Measurements from ENCODE around the gene RNF40. TPM values are rescaled to one million over a fixed set of nuclear protein-coding genes. Genes with fewer than 3 reads are reported as not detected.

The RNF40 gene
- total RNA-seq, 8 experiments from 2014 or later: 65.9 to 124 (median 90.3) TPM

- ATAC-seq (replicated peaks in 6 of 8): peak in 4 of 8 experiments; percentile 21 to 43 (median 26)
- H3K4me1 ChIP-seq (replicated peaks in 1 of 2): no peaks in the 10 kb centered on the region
- in situ Hi-C loops (cut with MboI; ENCODE audit: low pct_unique_long_range_greater_than_20kb in 2 of 9, low sequenced_read_pairs in 9 of 9, unreplicated experiment in 9 of 9): no loop called here
- 40 to 98% (median 87%) methylated on average over 1 to 11 of the region's 17 CpGs for WGBS, 10 experiments
- no peak overlapping the region for H3K27ac ChIP-seq
- H3K4me3 ChIP-seq: no peak overlapping the region
Measured at GRCh38 chr16:30728899-30729672, 33.0 kb upstream of the RNF40 start.

GRCh38 chr16:30731411-30731810 lies 30.7 kb upstream of the RNF40 start:
- Histone ChIP-seq H3K4me3 (no peak overlapping the region), H3K27ac (no peak overlapping the region), H3K4me1 (replicated peaks in 1 of 2) (no peaks in the 10 kb centered on the region)
- in situ Hi-C loops (cut with MboI; ENCODE audit: low pct_unique_long_range_greater_than_20kb in 2 of 9, low sequenced_read_pairs in 9 of 9, unreplicated experiment in 9 of 9): no loop called here
- WGBS, 10 experiments: 83 to 100% (median 100%) methylated on average over 1 to 3 of the region's 3 CpGs; no CpG with 5 or more reads in 1 of the 10 experiments
- ATAC-seq (replicated peaks in 6 of 8): no peak

GRCh38 chr16:30736995-30737793 lies 24.9 kb upstream of the RNF40 start:
- in situ Hi-C loops (cut with MboI; ENCODE audit: low pct_unique_long_range_greater_than_20kb in 2 of 9, low sequenced_read_pairs in 9 of 9, unreplicated experiment in 9 of 9): no loop called here
- no peaks in the 10 kb centered on the region for H3K4me1 ChIP-seq (replicated peaks in 1 of 2)
- 88 to 100% (median 93%) methylated on average over 1 to 8 of the region's 17 CpGs; no CpG with 5 or more reads in 6 of the 10 experiments for WGBS, 10 experiments

GRCh38 chr16:30737794-30738648 lies 24.1 kb upstream of the RNF40 start:
- WGBS, 10 experiments: 20 to 100% (median 96%) methylated on average over 1 to 10 of the region's 25 CpGs; no CpG with 5 or more reads in 5 of the 10 experiments
- in situ Hi-C loops (cut with MboI; ENCODE audit: low pct_unique_long_range_greater_than_20kb in 2 of 9, low sequenced_read_pairs in 9 of 9, unreplicated experiment in 9 of 9): no loop called here
- H3K27ac ChIP-seq: no peak overlapping the region
- no peak overlapping the region for H3K4me3 ChIP-seq
- H3K4me1 ChIP-seq (replicated peaks in 1 of 2): no peaks in the 10 kb centered on the region
- ATAC-seq (replicated peaks in 6 of 8): peak in 3 of 8 experiments; percentile 9 to 26 (median 17)

More at GRCh38 chr16:30736995-30737793, 24.9 kb upstream of the RNF40 start:
- Histone ChIP-seq H3K27ac (no peak overlapping the region), H3K4me3 (no peak overlapping the region)
- ATAC-seq (replicated peaks in 6 of 8): peak in 1 of 8 experiments; percentile 20

GRCh38 chr16:30738984-30739951 lies 22.9 kb upstream of the RNF40 start:
- 75 to 100% (median 93%) methylated on average over 1 to 10 of the region's 37 CpGs; no CpG with 5 or more reads in 3 of the 10 experiments for WGBS, 10 experiments
- no peak overlapping the region for H3K4me3 ChIP-seq
- H3K27ac ChIP-seq: no peak overlapping the region
- peak in 1 of 8 experiments; percentile 22 for ATAC-seq (replicated peaks in 6 of 8)
- in situ Hi-C loops (cut with MboI; ENCODE audit: low pct_unique_long_range_greater_than_20kb in 2 of 9, low sequenced_read_pairs in 9 of 9, unreplicated experiment in 9 of 9): no loop called here
- H3K4me1 ChIP-seq (replicated peaks in 1 of 2): no peaks in the 10 kb centered on the region

GRCh38 chr16:30740364-30741251 lies 21.5 kb upstream of the RNF40 start:
- 7 to 100% (median 80%) methylated on average over 1 to 8 of the region's 8 CpGs; no CpG with 5 or more reads in 1 of the 10 experiments for WGBS, 10 experiments

GRCh38 chr16:30741461-30741914 lies 20.6 kb upstream of the RNF40 start:
- in situ Hi-C loops (cut with MboI; ENCODE audit: low pct_unique_long_range_greater_than_20kb in 2 of 9, low sequenced_read_pairs in 9 of 9, unreplicated experiment in 9 of 9): no loop called here
- no peak overlapping the region for H3K4me3 ChIP-seq
- WGBS, 10 experiments: 87 to 100% (median 93%) methylated on average over 3 to 6 of the region's 6 CpGs; no CpG with 5 or more reads in 6 of the 10 experiments
- ATAC-seq (replicated peaks in 6 of 8): peak in 5 of 8 experiments; percentile 24 to 58 (median 39)
- no peak overlapping the region for H3K27ac ChIP-seq
- H3K4me1 ChIP-seq (replicated peaks in 1 of 2): no peaks in the 10 kb centered on the region

More at GRCh38 chr16:30740364-30741251, 21.5 kb upstream of the RNF40 start:
- ATAC-seq (replicated peaks in 6 of 8): peak; percentile 45 to 97 (median 67)
- H3K27ac ChIP-seq: no peak overlapping the region
- in situ Hi-C loops (cut with MboI; ENCODE audit: low pct_unique_long_range_greater_than_20kb in 2 of 9, low sequenced_read_pairs in 9 of 9, unreplicated experiment in 9 of 9): no loop called here
- H3K4me3 ChIP-seq: no peak overlapping the region
- no peaks in the 10 kb centered on the region for H3K4me1 ChIP-seq (replicated peaks in 1 of 2)

GRCh38 chr16:30743716-30744115 lies 18.4 kb upstream of the RNF40 start:
- 98 to 100% methylated on average over 1 to 8 of the region's 11 CpGs; no CpG with 5 or more reads in 8 of the 10 experiments for WGBS, 10 experiments
- in situ Hi-C loops (cut with MboI; ENCODE audit: low pct_unique_long_range_greater_than_20kb in 2 of 9, low sequenced_read_pairs in 9 of 9, unreplicated experiment in 9 of 9): no loop called here
- no peak for ATAC-seq (replicated peaks in 6 of 8)

GRCh38 chr16:30744183-30744582 lies 17.9 kb upstream of the RNF40 start:
- 29 to 100% (median 77%) methylated on average over 1 of the region's 2 CpGs; no CpG with 5 or more reads in 4 of the 10 experiments for WGBS, 10 experiments
- H3K4me3 ChIP-seq: no peak overlapping the region
- H3K27ac ChIP-seq: no peak overlapping the region
- in situ Hi-C loops (cut with MboI; ENCODE audit: low pct_unique_long_range_greater_than_20kb in 2 of 9, low sequenced_read_pairs in 9 of 9, unreplicated experiment in 9 of 9): no loop called here
- no peak for ATAC-seq (replicated peaks in 6 of 8)
- H3K4me1 ChIP-seq (replicated peaks in 1 of 2): peaks cover 0 to 5% of the 10 kb centered on the region in 2 donors

More at GRCh38 chr16:30743716-30744115, 18.4 kb upstream of the RNF40 start:
- H3K27ac ChIP-seq: no peak overlapping the region
- peaks cover 0 to 5% of the 10 kb centered on the region in 2 donors for H3K4me1 ChIP-seq (replicated peaks in 1 of 2)
- H3K4me3 ChIP-seq: no peak overlapping the region

GRCh38 chr16:30745082-30745481 lies 17.0 kb upstream of the RNF40 start:
- WGBS, 10 experiments: 57 to 100% (median 97%) methylated on average over 1 to 2 of the region's 2 CpGs; no CpG with 5 or more reads in 2 of the 10 experiments

More at GRCh38 chr16:30745082-30745481, 17.0 kb upstream of the RNF40 start:
- Histone ChIP-seq H3K4me3 (no peak overlapping the region), H3K4me1 (replicated peaks in 1 of 2) (peaks cover 0 to 5% of the 10 kb centered on the region in 2 donors), H3K27ac (no peak overlapping the region)
- in situ Hi-C loops (cut with MboI; ENCODE audit: low pct_unique_long_range_greater_than_20kb in 2 of 9, low sequenced_read_pairs in 9 of 9, unreplicated experiment in 9 of 9): no loop called here
- no peak for ATAC-seq (replicated peaks in 6 of 8)
